VCaP (cell line): ENCODE data around the gene ROBO1.
A peak's percentile ranks its signal among the peaks of the same experiment; 100 is the strongest.

Source experiments
- H3K27ac ChIP-seq: fragments of 450-650 bp; 2 replicates; pipeline ENCODE4 v1.5.1; 2017
- TF ChIP-seq, protein P1 (sequence below): fragments of 450-650 bp; conservative IDR thresholded peaks from 2 replicates; pipeline ENCODE4 v1.5.1; 2017; ENCODE audit warnings: mild to moderate bottlenecking, moderate library complexity

ROBO1 gene

DNA sequence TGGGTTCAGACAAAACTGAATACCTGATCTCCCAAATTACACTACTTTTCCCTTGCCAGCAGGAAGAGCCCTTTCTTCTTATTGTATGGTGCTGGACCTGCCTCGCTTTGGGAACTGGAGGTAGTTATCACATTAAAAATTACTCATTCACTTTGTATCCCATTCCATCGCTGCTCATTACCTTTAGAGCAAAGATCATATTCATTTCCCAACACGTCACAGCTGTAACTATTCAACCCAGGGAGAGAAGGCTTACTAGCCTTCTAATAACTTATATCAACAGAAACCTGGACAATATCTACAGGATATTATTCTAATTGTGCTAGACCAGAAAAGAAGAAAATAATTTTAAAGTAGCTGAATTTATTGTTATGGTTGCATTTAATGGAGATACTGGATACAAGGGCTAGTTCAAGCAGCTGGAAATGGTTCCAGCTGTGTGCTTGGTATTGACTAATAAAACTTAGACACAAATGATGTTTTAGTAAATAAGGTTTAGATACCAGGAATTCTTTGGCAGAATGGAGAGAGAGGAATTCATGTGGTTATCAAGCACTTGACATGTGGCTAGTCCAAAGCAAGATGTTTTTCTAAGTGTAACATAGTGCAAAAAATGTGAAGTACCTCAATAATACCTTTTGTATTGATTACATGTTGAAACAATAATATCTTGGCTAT is 656.3 kb downstream of the ROBO1 start:
- TF ChIP-seq, protein P1, sequence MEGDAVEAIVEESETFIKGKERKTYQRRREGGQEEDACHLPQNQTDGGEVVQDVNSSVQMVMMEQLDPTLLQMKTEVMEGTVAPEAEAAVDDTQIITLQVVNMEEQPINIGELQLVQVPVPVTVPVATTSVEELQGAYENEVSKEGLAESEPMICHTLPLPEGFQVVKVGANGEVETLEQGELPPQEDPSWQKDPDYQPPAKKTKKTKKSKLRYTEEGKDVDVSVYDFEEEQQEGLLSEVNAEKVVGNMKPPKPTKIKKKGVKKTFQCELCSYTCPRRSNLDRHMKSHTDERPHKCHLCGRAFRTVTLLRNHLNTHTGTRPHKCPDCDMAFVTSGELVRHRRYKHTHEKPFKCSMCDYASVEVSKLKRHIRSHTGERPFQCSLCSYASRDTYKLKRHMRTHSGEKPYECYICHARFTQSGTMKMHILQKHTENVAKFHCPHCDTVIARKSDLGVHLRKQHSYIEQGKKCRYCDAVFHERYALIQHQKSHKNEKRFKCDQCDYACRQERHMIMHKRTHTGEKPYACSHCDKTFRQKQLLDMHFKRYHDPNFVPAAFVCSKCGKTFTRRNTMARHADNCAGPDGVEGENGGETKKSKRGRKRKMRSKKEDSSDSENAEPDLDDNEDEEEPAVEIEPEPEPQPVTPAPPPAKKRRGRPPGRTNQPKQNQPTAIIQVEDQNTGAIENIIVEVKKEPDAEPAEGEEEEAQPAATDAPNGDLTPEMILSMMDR = no peak
- H3K27ac ChIP-seq = no peak overlapping the region

DNA sequence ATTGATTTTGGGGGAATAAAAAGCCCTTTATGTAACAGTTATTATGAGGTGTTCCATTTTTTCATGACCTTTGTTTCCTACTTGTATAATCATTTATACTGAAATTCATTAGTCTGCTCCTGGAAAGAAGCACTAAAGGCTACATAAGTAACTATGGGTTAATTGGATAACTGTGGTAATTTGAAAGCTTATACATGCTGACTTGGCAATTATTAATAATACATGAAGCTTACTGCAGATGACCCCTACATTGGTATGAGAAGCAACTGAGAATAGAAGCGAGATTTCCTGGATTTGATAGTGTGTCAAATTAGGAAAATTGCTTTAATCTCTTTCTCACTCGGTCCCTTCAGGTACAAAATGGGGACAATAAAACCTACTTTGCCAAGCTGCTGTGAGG is 658.0 kb downstream of the ROBO1 start:
- TF ChIP-seq, protein P1 = no peak
- no peak overlapping the region for H3K27ac ChIP-seq

- TF ChIP-seq, protein P1 = no peak
Measured at GRCh38 chr3:79103307-79103706, 664.5 kb downstream of the ROBO1 start.

DNA sequence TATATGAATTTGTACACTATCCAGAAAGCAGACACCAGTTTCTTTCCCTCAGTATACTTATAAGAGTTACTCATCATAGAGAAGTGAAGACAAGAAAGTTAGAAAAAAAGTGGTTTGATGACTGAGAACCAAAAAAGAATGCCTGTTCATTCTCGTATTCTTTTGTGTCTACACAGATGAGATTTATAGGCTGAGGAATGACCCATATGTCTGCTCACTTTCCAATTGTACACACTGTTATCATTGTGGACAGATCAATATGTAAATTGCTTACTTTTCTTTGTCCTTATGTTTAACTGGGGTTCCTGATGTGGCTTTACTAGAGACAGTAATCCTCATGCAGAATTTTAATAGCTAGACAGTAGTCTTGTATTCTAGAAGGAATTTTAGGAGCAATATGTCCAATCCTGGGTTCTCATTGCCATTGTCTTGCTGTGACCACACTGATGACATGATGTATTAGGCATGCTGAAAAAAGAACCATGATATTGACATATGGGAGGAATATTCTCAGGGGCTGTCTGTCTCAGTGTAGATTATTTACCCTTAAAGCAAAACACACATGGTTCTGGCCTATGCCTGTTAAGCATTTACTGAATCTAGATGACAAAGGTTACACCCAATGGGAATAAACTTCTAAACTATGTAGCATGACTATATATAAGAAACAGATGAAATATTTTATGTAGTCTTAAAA is 669.7 kb downstream of the ROBO1 start:
- no peak overlapping the region for H3K27ac ChIP-seq
- TF ChIP-seq, protein P1 = no peak

More at GRCh38 chr3:79103307-79103706, 664.5 kb downstream of the ROBO1 start:
- no peak overlapping the region for H3K27ac ChIP-seq

DNA sequence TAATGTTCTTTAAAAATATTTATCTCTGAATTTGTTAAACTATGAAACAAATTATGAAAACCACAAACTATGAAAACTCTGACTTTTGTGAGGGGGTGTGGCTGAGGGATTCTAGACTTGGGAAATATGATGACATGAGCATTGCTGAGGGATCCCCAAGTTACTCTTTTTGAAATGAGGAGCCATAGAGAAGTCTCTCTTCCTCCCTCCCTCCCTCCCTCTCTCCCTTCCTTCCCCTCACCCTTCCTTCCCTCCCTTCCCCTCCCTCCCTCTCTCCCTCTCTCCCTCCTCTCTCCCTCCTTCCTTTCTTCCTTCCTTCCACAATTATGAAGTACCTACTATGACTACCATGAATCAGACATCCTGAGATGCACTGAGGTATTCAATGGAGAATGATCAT is 673.1 kb downstream of the ROBO1 start:
- no peak overlapping the region for H3K27ac ChIP-seq
- TF ChIP-seq, protein P1 = no peak

GRCh38 chr3:79086514-79086913 is 681.3 kb downstream of the ROBO1 start:
- TF ChIP-seq, protein P1 = peak; percentile 94
- H3K27ac ChIP-seq = no peak overlapping the region

GRCh38 chr3:79085171-79085570 is 682.6 kb downstream of the ROBO1 start:
- TF ChIP-seq, protein P1 = no peak
- H3K27ac ChIP-seq = no peak overlapping the region
